ENCODE data around the gene TRIO.

TRIO gene

GRCh38 chr5:14273207-14273767, 130.1 kb downstream of the TRIO start:
- no peak for DNase-seq

GRCh38 chr5:14276380-14276779, 133.2 kb downstream of the TRIO start:
- no peak for DNase-seq

- DNase-seq, result no peak
Measured at GRCh38 chr5:14277385-14278320, 134.5 kb downstream of the TRIO start.

- no peak for DNase-seq
Measured at GRCh38 chr5:14280294-14280854, 137.2 kb downstream of the TRIO start.

GRCh38 chr5:14281746-14282181, 138.6 kb downstream of the TRIO start:
- DNase-seq, result no peak

- no peak for DNase-seq
Measured at GRCh38 chr5:14283139-14283538, 140.0 kb downstream of the TRIO start.

- DNase-seq, result no peak
Measured at GRCh38 chr5:14284392-14285148, 141.4 kb downstream of the TRIO start.

- no peak for DNase-seq
Measured at GRCh38 chr5:14286007-14286406, 142.9 kb downstream of the TRIO start.

- DNase-seq, result no peak
Measured at GRCh38 chr5:14286574-14287421, 143.7 kb downstream of the TRIO start.

- DNase-seq, result no peak
Measured at GRCh38 chr5:14292766-14293658, 149.9 kb downstream of the TRIO start.

GRCh38 chr5:14295610-14296009, 152.5 kb downstream of the TRIO start:
- no peak for DNase-seq

- DNase-seq, result no peak
Measured at GRCh38 chr5:14296533-14297331, 153.6 kb downstream of the TRIO start.

GRCh38 chr5:14297697-14298096, 154.6 kb downstream of the TRIO start:
- DNase-seq, result no peak

GRCh38 chr5:14298126-14298847, 155.1 kb downstream of the TRIO start:
- DNase-seq, result no peak

- no peak for DNase-seq
Measured at GRCh38 chr5:14299666-14300065, 156.5 kb downstream of the TRIO start.

GRCh38 chr5:14301186-14301585, 158.0 kb downstream of the TRIO start:
- no peak for DNase-seq

- DNase-seq, result no peak
Measured at GRCh38 chr5:14302330-14302729, 159.2 kb downstream of the TRIO start.

- DNase-seq, result no peak
Measured at GRCh38 chr5:14305045-14305444, 161.9 kb downstream of the TRIO start.

GRCh38 chr5:14306329-14306815, 163.2 kb downstream of the TRIO start:
- no peak for DNase-seq

Data from stimulated activated naive CD4-positive, alpha-beta T cell treated with Interleukin-2 at 50 U/mL for 16 hours (primary cell).